Lung microvascular endothelial cell (primary cell): ENCODE results near the gene POC5. TPM values are rescaled to one million over a fixed set of nuclear protein-coding genes. Genes with fewer than 3 reads are reported as not detected.
"Not testable (repeated sequence)": the region's sequence is repeated elsewhere in the genome, so short reads cannot be mapped to it uniquely, and the experiment has no call there.

ENCODE experiments used
- DNase-seq, 2 donors: peaks; one replicate each; pipeline versions ENCODE4 v3.0.0 to v3.0.0-alpha.2; 2010; ENCODE audit warnings: low read depth in 2 of 2
- total RNA-seq: library from RNA; depleted of rRNA; stranded (reverse); fragments of >200 nt; gene quantifications from 2 replicates; pipeline ENCODE4 v1.2.1, GENCODE V29; 2014

Gene POC5
- 5.9 and 8.3 TPM in 2 replicates for total RNA-seq

GRCh38 chr5:75717082-75717922 lies at the start of gene POC5:
Gene POC5, minus strand, starts transcription at chr5:75717437. Its CDS starts 4,500 bp downstream, at chr5:75712937.
- peak; percentile 96 to 97 for DNase-seq

- DNase-seq, result no peak
Measured at GRCh38 chr5:75758116-75758515, 40.9 kb upstream of the POC5 start.

- no peak for DNase-seq
Measured at GRCh38 chr5:75756981-75757380, 39.7 kb upstream of the POC5 start.

GRCh38 chr5:75756211-75756610 lies 39.0 kb upstream of the POC5 start:
- no peak for DNase-seq

GRCh38 chr5:75753182-75753581 lies 35.9 kb upstream of the POC5 start:
- DNase-seq, result no peak

- no peak for DNase-seq
Measured at GRCh38 chr5:75744355-75744754, 27.1 kb upstream of the POC5 start.

GRCh38 chr5:75736273-75736672 lies 19.0 kb upstream of the POC5 start:
- DNase-seq, result no peak

GRCh38 chr5:75734913-75735789 lies 17.9 kb upstream of the POC5 start:
- peak; percentile 11 to 63 for DNase-seq

GRCh38 chr5:75733767-75734166 lies 16.5 kb upstream of the POC5 start:
- no peak for DNase-seq

GRCh38 chr5:75731515-75731914 lies 14.3 kb upstream of the POC5 start:
- not testable (repeated sequence) for DNase-seq

GRCh38 chr5:75729321-75729720 lies 12.1 kb upstream of the POC5 start:
- peak in 1 of 2 donors; percentile 67 for DNase-seq

- no peak for DNase-seq
Measured at GRCh38 chr5:75727931-75728330, 10.7 kb upstream of the POC5 start.

- DNase-seq, result not testable (repeated sequence)
Measured at GRCh38 chr5:75726224-75726623, 9.0 kb upstream of the POC5 start.

- no peak for DNase-seq
Measured at GRCh38 chr5:75723378-75723777, 6.1 kb upstream of the POC5 start.

GRCh38 chr5:75721573-75721972 lies 4.3 kb upstream of the POC5 start:
- no peak for DNase-seq

- DNase-seq, result no peak
Measured at GRCh38 chr5:75720882-75721281, 3.6 kb upstream of the POC5 start.

GRCh38 chr5:75716715-75717081 lies 539 bp downstream of the POC5 start:
- DNase-seq, result no peak

- DNase-seq, result no peak
Measured at GRCh38 chr5:75712091-75712490, 5.1 kb downstream of the POC5 start.

GRCh38 chr5:75711151-75711550 lies 6.1 kb downstream of the POC5 start:
- no peak for DNase-seq

GRCh38 chr5:75710637-75711036 lies 6.6 kb downstream of the POC5 start:
- no peak for DNase-seq

- peak in 1 of 2 donors; percentile 2 for DNase-seq
Measured at GRCh38 chr5:75707911-75708509, 9.2 kb downstream of the POC5 start.

- DNase-seq, result no peak
Measured at GRCh38 chr5:75706775-75707174, 10.5 kb downstream of the POC5 start.
